GM19193 (cell line): Measurements from ENCODE around the gene TRIM46.

Experiments
- POLR2A ChIP-seq: IDR thresholded peaks from 4 replicates; pipeline ENCODE4 v1.6.1; 2011; ENCODE audit not compliant: insufficient read depth, insufficient read length; ENCODE audit errors: extremely low read depth

The TRIM46 gene

GRCh38 chr1:155133799-155134281 lies 39.8 kb upstream of the TRIM46 start:
- TF ChIP-seq POLR2A: no peak

GRCh38 chr1:155134322-155134721 lies 39.3 kb upstream of the TRIM46 start:
- no peak for TF ChIP-seq POLR2A

- no peak for TF ChIP-seq POLR2A
These were observed 38.7 kb upstream of the TRIM46 start for GRCh38 chr1:155134880-155135414.

GRCh38 chr1:155135415-155136028 lies 38.1 kb upstream of the TRIM46 start, which contains the start of gene SLC50A1:
TSS of gene SLC50A1 (plus strand) at chr1:155135852. CDS start at chr1:155135912, 60 bp downstream.
- TF ChIP-seq POLR2A: peak; percentile 93

- TF ChIP-seq POLR2A: no peak
These were observed 36.9 kb upstream of the TRIM46 start for GRCh38 chr1:155136748-155137147.

- no peak for TF ChIP-seq POLR2A
These were observed 36.3 kb upstream of the TRIM46 start for GRCh38 chr1:155137154-155137949.

GRCh38 chr1:155139895-155140629 lies 33.6 kb upstream of the TRIM46 start, which contains the start of gene DPM3:
TSS of gene DPM3 (minus strand) at chr1:155140531. CDS start at chr1:155140240, 291 bp downstream.
- TF ChIP-seq POLR2A: peak; percentile 76

GRCh38 chr1:155140630-155140953 lies 33.1 kb upstream of the TRIM46 start:
- TF ChIP-seq POLR2A: no peak

- no peak for TF ChIP-seq POLR2A
These were observed 31.9 kb upstream of the TRIM46 start for GRCh38 chr1:155141749-155142148.

GRCh38 chr1:155145491-155145890 lies 28.2 kb upstream of the TRIM46 start:
- no peak for TF ChIP-seq POLR2A

GRCh38 chr1:155158991-155159390 lies 14.7 kb upstream of the TRIM46 start:
- TF ChIP-seq POLR2A: no peak

- TF ChIP-seq POLR2A: no peak
These were observed 13.5 kb upstream of the TRIM46 start for GRCh38 chr1:155160128-155160527.

GRCh38 chr1:155166051-155166470 lies 7.6 kb upstream of the TRIM46 start:
- no peak for TF ChIP-seq POLR2A

- TF ChIP-seq POLR2A: no peak
These were observed 7.0 kb upstream of the TRIM46 start for GRCh38 chr1:155166471-155167165.

- no peak for TF ChIP-seq POLR2A
These were observed 6.2 kb upstream of the TRIM46 start for GRCh38 chr1:155167166-155168104.
